Measurements from ENCODE around the gene TUBA1B.

Gene TUBA1B

DNA sequence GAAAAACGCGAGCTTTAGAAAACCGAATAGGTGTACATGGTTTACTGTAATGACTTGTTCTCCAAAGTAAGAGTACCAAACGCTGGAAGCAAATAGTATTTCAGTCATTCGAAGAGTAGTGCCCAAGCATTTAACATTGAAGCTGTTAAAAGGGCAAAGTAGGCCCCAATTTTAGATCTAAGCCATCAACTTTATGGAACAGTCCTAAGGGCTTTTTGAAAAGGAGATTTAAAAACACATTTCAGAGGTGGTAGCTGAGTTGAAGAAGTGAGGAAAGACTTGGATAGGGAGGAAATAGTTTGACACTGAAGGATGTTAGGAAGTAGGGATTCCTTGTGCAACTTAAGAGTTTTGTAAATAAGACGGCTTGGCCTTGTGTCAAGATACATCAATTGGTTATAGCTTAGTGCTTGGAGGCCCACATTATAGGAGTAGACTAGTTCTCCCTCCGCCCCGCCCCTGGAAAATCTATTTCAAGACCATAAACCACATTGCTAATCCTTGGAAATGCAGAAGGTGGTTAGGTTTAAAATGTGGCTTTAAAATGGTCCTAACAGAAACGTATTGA lies 783 bp upstream of the TUBA1B start (continued):
- TF ChIP-seq ZFP3 (tag by site-specific recombination; IDR thresholded peaks at IDR 0.05; ENCODE audit: low read depth) = no peak
- TF ChIP-seq ZNF335 (tag by site-specific recombination; conservative IDR thresholded peaks at IDR 0.05) = peak; percentile 73
- TF ChIP-seq REPIN1 (tag by site-specific recombination; IDR thresholded peaks at IDR 0.05; ENCODE audit: low read depth) = no peak
- peak; percentile 38 for TF ChIP-seq SP2 (tag by site-specific recombination; IDR thresholded peaks at IDR 0.05)
- peak; percentile 67; the same call in 1 of the 2 replicates for TF ChIP-seq ZBTB17 (tag by site-specific recombination; IDR thresholded peaks at IDR 0.05)
- no peak for TF ChIP-seq ZNF114 (tag by site-specific recombination; IDR thresholded peaks at IDR 0.05)
- no peak for TF ChIP-seq ZNF777 (tag by site-specific recombination; IDR thresholded peaks at IDR 0.05; ENCODE audit: borderline replicate concordance)
- TF ChIP-seq, protein P1, sequence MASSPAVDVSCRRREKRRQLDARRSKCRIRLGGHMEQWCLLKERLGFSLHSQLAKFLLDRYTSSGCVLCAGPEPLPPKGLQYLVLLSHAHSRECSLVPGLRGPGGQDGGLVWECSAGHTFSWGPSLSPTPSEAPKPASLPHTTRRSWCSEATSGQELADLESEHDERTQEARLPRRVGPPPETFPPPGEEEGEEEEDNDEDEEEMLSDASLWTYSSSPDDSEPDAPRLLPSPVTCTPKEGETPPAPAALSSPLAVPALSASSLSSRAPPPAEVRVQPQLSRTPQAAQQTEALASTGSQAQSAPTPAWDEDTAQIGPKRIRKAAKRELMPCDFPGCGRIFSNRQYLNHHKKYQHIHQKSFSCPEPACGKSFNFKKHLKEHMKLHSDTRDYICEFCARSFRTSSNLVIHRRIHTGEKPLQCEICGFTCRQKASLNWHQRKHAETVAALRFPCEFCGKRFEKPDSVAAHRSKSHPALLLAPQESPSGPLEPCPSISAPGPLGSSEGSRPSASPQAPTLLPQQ (tag by site-specific recombination; IDR thresholded peaks at IDR 0.05) = peak; percentile 98
- no peak for TF ChIP-seq BCL11A (tag by site-specific recombination; IDR thresholded peaks at IDR 0.05; ENCODE audit: low read depth)
- TF ChIP-seq ZNF23 (tag by site-specific recombination; IDR thresholded peaks at IDR 0.05; ENCODE audit: borderline replicate concordance) = no peak
- TF ChIP-seq, protein P2, sequence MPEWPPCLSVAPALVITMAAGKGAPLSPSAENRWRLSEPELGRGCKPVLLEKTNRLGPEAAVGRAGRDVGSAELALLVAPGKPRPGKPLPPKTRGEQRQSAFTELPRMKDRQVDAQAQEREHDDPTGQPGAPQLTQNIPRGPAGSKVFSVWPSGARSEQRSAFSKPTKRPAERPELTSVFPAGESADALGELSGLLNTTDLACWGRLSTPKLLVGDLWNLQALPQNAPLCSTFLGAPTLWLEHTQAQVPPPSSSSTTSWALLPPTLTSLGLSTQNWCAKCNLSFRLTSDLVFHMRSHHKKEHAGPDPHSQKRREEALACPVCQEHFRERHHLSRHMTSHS (tag by site-specific recombination; IDR thresholded peaks at IDR 0.05) = no peak
- no peak for TF ChIP-seq ZNF747 (tag by site-specific recombination; IDR thresholded peaks at IDR 0.05)
- TF ChIP-seq GLI2 (tag by site-specific recombination; IDR thresholded peaks at IDR 0.05; ENCODE audit: borderline replicate concordance, low read depth) = no peak
- no peak for TF ChIP-seq ZNF10 (tag by site-specific recombination; IDR thresholded peaks at IDR 0.05)
- TF ChIP-seq ZNF596 (tag by site-specific recombination; IDR thresholded peaks at IDR 0.05) = no peak
- TF ChIP-seq ZNF184 (tag by site-specific recombination; IDR thresholded peaks at IDR 0.05) = no peak
- TF ChIP-seq, protein P3, sequence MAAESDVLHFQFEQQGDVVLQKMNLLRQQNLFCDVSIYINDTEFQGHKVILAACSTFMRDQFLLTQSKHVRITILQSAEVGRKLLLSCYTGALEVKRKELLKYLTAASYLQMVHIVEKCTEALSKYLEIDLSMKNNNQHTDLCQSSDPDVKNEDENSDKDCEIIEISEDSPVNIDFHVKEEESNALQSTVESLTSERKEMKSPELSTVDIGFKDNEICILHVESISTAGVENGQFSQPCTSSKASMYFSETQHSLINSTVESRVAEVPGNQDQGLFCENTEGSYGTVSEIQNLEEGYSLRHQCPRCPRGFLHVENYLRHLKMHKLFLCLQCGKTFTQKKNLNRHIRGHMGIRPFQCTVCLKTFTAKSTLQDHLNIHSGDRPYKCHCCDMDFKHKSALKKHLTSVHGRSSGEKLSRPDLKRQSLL (tag by site-specific recombination; IDR thresholded peaks at IDR 0.05) = no peak
- no peak for TF ChIP-seq YY2 (tag by site-specific recombination; IDR thresholded peaks at IDR 0.05)
- TF ChIP-seq EGR2 (tag by site-specific recombination; IDR thresholded peaks at IDR 0.05; ENCODE audit: low read depth) = no peak
- no peak for TF ChIP-seq ZNF266 (tag by site-specific recombination; IDR thresholded peaks at IDR 0.05; ENCODE audit: low read depth)
- TF ChIP-seq, protein P4, sequence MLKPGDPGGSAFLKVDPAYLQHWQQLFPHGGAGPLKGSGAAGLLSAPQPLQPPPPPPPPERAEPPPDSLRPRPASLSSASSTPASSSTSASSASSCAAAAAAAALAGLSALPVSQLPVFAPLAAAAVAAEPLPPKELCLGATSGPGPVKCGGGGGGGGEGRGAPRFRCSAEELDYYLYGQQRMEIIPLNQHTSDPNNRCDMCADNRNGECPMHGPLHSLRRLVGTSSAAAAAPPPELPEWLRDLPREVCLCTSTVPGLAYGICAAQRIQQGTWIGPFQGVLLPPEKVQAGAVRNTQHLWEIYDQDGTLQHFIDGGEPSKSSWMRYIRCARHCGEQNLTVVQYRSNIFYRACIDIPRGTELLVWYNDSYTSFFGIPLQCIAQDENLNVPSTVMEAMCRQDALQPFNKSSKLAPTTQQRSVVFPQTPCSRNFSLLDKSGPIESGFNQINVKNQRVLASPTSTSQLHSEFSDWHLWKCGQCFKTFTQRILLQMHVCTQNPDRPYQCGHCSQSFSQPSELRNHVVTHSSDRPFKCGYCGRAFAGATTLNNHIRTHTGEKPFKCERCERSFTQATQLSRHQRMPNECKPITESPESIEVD (tag by site-specific recombination; IDR thresholded peaks at IDR 0.05) = peak; percentile 50
- TF ChIP-seq GLI4 (tag by site-specific recombination; IDR thresholded peaks at IDR 0.05) = no peak
- no peak for TF ChIP-seq ZNF2 (tag by site-specific recombination; IDR thresholded peaks at IDR 0.05)
- peak; percentile 60; the same call in 1 of the 2 replicates for TF ChIP-seq IKZF3 (tag by site-specific recombination; IDR thresholded peaks at IDR 0.05)
- TF ChIP-seq ZXDB (tag by site-specific recombination; IDR thresholded peaks at IDR 0.05) = peak; percentile 62
- TF ChIP-seq KLF8 (tag by site-specific recombination; IDR thresholded peaks at IDR 0.05) = no peak
- no peak for TF ChIP-seq PRDM1 (tag by site-specific recombination; IDR thresholded peaks at IDR 0.05)
- TF ChIP-seq SCRT2 (tag by site-specific recombination; IDR thresholded peaks at IDR 0.05) = no peak
- TF ChIP-seq ZNF76 (tag by site-specific recombination; IDR thresholded peaks at IDR 0.05; ENCODE audit: borderline replicate concordance, low read depth) = no peak
- TF ChIP-seq, protein P5, sequence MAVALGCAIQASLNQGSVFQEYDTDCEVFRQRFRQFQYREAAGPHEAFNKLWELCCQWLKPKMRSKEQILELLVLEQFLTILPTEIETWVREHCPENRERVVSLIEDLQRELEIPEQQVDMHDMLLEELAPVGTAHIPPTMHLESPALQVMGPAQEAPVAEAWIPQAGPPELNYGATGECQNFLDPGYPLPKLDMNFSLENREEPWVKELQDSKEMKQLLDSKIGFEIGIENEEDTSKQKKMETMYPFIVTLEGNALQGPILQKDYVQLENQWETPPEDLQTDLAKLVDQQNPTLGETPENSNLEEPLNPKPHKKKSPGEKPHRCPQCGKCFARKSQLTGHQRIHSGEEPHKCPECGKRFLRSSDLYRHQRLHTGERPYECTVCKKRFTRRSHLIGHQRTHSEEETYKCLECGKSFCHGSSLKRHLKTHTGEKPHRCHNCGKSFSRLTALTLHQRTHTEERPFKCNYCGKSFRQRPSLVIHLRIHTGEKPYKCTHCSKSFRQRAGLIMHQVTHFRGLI (tag by site-specific recombination; IDR thresholded peaks at IDR 0.05) = no peak
- TF ChIP-seq ZNF174 (tag by site-specific recombination; IDR thresholded peaks at IDR 0.05) = no peak
- TF ChIP-seq ZFP37 (tag by site-specific recombination; IDR thresholded peaks at IDR 0.05) = peak; percentile 43; the same call in 1 of the 2 replicates
- no peak for TF ChIP-seq SP3 (tag by site-specific recombination; IDR thresholded peaks at IDR 0.05)
- no peak for TF ChIP-seq ZNF624 (tag by site-specific recombination; IDR thresholded peaks at IDR 0.05)
